ENCODE results near the gene KIF24.
A peak's percentile ranks its signal among the peaks of the same experiment; 100 is the strongest.

The KIF24 gene

GRCh38 chr9:34377404-34377746 is 48.3 kb upstream of the KIF24 start:
- H3K27ac ChIP-seq (ENCODE audit: extremely low read depth, low read depth, low read length): 0 out of 2 replicates have a peak overlapping the region, but pooled peaks have one; percentile 29
- TF ChIP-seq ZNF830 (tag by site-specific recombination; IDR thresholded peaks at IDR 0.05; ENCODE audit: low read depth) (no peak), IKZF3 (tag by site-specific recombination; IDR thresholded peaks at IDR 0.05) (0 out of 2 replicates have a peak, but pooled peaks have one; percentile 22), ZNF394 (tag by site-specific recombination; IDR thresholded peaks at IDR 0.05; ENCODE audit: borderline replicate concordance) (peak; percentile 9; the same call in 1 of the 2 replicates), ZNF274 (IDR thresholded peaks at IDR 0.05; ENCODE audit: low read length) (no peak), ZNF274 (tag by site-specific recombination; IDR thresholded peaks at IDR 0.05; ENCODE audit: borderline replicate concordance) (no peak)
- TF ChIP-seq, protein P1, sequence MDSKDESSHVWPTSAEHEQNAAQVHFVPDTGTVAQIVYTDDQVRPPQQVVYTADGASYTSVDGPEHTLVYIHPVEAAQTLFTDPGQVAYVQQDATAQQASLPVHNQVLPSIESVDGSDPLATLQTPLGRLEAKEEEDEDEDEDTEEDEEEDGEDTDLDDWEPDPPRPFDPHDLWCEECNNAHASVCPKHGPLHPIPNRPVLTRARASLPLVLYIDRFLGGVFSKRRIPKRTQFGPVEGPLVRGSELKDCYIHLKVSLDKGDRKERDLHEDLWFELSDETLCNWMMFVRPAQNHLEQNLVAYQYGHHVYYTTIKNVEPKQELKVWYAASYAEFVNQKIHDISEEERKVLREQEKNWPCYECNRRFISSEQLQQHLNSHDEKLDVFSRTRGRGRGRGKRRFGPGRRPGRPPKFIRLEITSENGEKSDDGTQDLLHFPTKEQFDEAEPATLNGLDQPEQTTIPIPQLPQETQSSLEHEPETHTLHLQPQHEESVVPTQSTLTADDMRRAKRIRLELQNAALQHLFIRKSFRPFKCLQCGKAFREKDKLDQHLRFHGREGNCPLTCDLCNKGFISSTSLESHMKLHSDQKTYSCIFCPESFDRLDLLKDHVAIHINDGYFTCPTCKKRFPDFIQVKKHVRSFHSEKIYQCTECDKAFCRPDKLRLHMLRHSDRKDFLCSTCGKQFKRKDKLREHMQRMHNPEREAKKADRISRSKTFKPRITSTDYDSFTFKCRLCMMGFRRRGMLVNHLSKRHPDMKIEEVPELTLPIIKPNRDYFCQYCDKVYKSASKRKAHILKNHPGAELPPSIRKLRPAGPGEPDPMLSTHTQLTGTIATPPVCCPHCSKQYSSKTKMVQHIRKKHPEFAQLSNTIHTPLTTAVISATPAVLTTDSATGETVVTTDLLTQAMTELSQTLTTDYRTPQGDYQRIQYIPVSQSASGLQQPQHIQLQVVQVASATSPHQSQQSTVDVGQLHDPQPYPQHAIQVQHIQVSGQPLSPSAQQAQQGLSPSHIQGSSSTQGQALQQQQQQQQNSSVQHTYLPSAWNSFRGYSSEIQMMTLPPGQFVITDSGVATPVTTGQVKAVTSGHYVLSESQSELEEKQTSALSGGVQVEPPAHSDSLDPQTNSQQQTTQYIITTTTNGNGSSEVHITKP (tag by site-specific recombination; IDR thresholded peaks at IDR 0.05): peak; percentile 88
- H3K36me3 ChIP-seq (ENCODE audit: control insufficient read depth in 2 of 2, insufficient read depth in 1 of 2, low read length in 2 of 2): peaks cover 0 to 3% of the 10 kb centered on the region in 2 experiments; a peak in 1 of 3 replicates
- H3K4me3 ChIP-seq (ENCODE audit: low read depth, low read length): peak overlapping the region; percentile 74
- no peaks in the 10 kb centered on the region; the same call in none of the 2 replicates for H3K4me1 ChIP-seq (ENCODE audit: control insufficient read depth, insufficient read depth, low read length)
- H3K9me3 ChIP-seq (ENCODE audit: control insufficient read depth, insufficient read depth, low read depth, low read length): no peaks in the 10 kb centered on the region
- POLR2A ChIA-PET: interaction anchor here (0.5 to 2.8 kb wide), 12 partner anchors 17 to 411 kb away, joined by 3 to 16 read pairs (median 4); partner anchors contain the start of genes DCTN3, SIGMAR1 and UBAP1
- CTCF ChIA-PET: interaction anchor here (0.7 to 10.7 kb wide), 9 partner anchors 27 to 365 kb away, joined by 3 to 172 read pairs (median 7); no protein-coding TSS in a partner anchor

DNA sequence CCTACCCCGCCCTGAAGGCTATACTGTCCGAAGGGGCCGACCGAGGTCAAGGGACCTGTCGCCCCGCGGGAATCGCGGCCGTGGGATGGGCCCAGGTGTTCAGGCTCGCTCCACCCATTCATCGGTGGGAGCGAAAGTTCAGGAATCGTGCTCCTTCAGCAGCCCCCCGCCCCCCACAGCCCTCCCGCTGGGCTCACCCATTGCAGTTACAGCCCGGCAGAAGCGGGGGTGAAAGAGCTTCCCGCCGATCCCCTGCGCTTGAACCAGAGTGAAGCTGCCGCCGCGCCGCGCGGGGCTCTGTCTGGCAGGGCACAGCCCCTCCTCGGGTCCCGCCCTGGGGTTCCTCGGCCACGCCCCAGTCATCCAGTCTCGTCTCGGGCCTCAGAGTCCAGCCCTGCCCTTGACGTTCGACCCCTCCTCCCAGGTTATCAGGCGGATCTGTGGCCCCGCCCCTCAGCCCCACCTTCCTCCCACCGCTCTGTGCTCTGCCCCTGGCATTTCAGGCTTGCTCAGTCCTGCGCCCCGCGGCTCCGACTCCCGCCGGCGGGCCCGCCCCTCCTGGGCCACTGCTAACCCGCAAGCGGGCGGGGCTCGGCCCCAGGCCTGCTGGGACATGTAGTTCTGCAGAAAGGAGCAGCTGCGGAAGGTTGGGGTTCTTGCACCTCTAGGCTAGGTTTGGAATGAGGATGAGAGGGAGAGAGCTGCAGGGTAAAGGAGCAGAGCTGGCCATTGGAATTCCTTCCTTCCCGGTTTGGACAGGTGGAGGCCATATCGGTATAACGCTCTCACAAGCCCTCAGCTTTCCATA is 47.7 kb upstream of the KIF24 start, which contains the start of gene MYORG:
Gene MYORG (minus strand): TSS at position 303 of the 808 bp plus-strand sequence. CDS start 3,955 bp downstream, outside the sequence.
- POLR2A ChIA-PET: interaction anchor here (0.5 to 2.8 kb wide), 20 partner anchors 16 to 1095 kb away, joined by 3 to 16 read pairs (median 4); partner anchors contain the start of genes DCTN3, SIGMAR1 and UBAP1
- TF ChIP-seq, protein P2, sequence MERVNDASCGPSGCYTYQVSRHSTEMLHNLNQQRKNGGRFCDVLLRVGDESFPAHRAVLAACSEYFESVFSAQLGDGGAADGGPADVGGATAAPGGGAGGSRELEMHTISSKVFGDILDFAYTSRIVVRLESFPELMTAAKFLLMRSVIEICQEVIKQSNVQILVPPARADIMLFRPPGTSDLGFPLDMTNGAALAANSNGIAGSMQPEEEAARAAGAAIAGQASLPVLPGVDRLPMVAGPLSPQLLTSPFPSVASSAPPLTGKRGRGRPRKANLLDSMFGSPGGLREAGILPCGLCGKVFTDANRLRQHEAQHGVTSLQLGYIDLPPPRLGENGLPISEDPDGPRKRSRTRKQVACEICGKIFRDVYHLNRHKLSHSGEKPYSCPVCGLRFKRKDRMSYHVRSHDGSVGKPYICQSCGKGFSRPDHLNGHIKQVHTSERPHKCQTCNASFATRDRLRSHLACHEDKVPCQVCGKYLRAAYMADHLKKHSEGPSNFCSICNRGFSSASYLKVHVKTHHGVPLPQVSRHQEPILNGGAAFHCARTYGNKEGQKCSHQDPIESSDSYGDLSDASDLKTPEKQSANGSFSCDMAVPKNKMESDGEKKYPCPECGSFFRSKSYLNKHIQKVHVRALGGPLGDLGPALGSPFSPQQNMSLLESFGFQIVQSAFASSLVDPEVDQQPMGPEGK (tag by site-specific recombination; IDR thresholded peaks at IDR 0.05): peak; percentile 83
- TF ChIP-seq PBX3 (CRISPR knock-in tag; IDR thresholded peaks at IDR 0.05): no peak
- TF ChIP-seq ZNF26 (tag by site-specific recombination; IDR thresholded peaks at IDR 0.05): no peak
- TF ChIP-seq ZNF302 (tag by site-specific recombination; IDR thresholded peaks at IDR 0.05; ENCODE audit: low read depth): no peak
- TF ChIP-seq ZNF530 (tag by site-specific recombination; IDR thresholded peaks at IDR 0.05; ENCODE audit: low read depth): no peak
- TF ChIP-seq ZBTB8A (tag by site-specific recombination; IDR thresholded peaks at IDR 0.05): peak; percentile 100
- 0 out of 2 replicates have a peak, but pooled peaks have one; percentile 21 for TF ChIP-seq ZFP69B (tag by site-specific recombination; IDR thresholded peaks at IDR 0.05)
- peak; percentile 99 for TF ChIP-seq KLF1 (tag by site-specific recombination; IDR thresholded peaks at IDR 0.05)
- no peak for TF ChIP-seq MZF1 (tag by site-specific recombination; IDR thresholded peaks at IDR 0.05; ENCODE audit: borderline replicate concordance)
- TF ChIP-seq, protein P3, sequence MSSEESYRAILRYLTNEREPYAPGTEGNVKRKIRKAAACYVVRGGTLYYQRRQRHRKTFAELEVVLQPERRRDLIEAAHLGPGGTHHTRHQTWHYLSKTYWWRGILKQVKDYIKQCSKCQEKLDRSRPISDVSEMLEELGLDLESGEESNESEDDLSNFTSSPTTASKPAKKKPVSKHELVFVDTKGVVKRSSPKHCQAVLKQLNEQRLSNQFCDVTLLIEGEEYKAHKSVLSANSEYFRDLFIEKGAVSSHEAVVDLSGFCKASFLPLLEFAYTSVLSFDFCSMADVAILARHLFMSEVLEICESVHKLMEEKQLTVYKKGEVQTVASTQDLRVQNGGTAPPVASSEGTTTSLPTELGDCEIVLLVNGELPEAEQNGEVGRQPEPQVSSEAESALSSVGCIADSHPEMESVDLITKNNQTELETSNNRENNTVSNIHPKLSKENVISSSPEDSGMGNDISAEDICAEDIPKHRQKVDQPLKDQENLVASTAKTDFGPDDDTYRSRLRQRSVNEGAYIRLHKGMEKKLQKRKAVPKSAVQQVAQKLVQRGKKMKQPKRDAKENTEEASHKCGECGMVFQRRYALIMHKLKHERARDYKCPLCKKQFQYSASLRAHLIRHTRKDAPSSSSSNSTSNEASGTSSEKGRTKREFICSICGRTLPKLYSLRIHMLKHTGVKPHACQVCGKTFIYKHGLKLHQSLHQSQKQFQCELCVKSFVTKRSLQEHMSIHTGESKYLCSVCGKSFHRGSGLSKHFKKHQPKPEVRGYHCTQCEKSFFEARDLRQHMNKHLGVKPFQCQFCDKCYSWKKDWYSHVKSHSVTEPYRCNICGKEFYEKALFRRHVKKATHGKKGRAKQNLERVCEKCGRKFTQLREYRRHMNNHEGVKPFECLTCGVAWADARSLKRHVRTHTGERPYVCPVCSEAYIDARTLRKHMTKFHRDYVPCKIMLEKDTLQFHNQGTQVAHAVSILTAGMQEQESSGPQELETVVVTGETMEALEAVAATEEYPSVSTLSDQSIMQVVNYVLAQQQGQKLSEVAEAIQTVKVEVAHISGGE (tag by site-specific recombination; conservative IDR thresholded peaks at IDR 0.05; ENCODE audit: low read depth): peak; percentile 22; the same call in 1 of the 2 replicates
- TF ChIP-seq ZNF202 (tag by site-specific recombination; IDR thresholded peaks at IDR 0.05; ENCODE audit: borderline replicate concordance): no peak
- TF ChIP-seq KLF10 (tag by site-specific recombination; IDR thresholded peaks at IDR 0.05): peak; percentile 69; the same call in 1 of the 2 replicates
- peak; percentile 99 for TF ChIP-seq SP3 (tag by site-specific recombination; IDR thresholded peaks at IDR 0.05)
- TF ChIP-seq ZNF335 (tag by site-specific recombination; conservative IDR thresholded peaks at IDR 0.05): peak; percentile 79

More for the DNA sequence above, 47.7 kb upstream of the KIF24 start, which contains the start of gene MYORG:
- H3K4me3 ChIP-seq (ENCODE audit: low read depth, low read length): peak within 1 kb of the TSS; percentile 74
- CTCF ChIA-PET: interaction anchor here (0.9 to 10.7 kb wide), 6 partner anchors 27 to 227 kb away, joined by 3 to 172 read pairs (median 8); no protein-coding TSS in a partner anchor
- no peaks in the 10 kb centered on the region for H3K9me3 ChIP-seq (ENCODE audit: control insufficient read depth, insufficient read depth, low read depth, low read length)
- H3K27ac ChIP-seq (ENCODE audit: extremely low read depth, low read depth, low read length): peak within 1 kb of the TSS; percentile 29; the same call in 1 of the 2 replicates
- no peaks in the 10 kb centered on the region; the same call in none of the 2 replicates for H3K4me1 ChIP-seq (ENCODE audit: control insufficient read depth, insufficient read depth, low read length)
- peaks cover 0 to 8% of the 10 kb centered on the region in 2 experiments; a peak in 1 of 3 replicates for H3K36me3 ChIP-seq (ENCODE audit: control insufficient read depth in 2 of 2, insufficient read depth in 1 of 2, low read length in 2 of 2)
